Measurements from ENCODE around the gene IZUMO4.
A peak's percentile ranks its signal among the peaks of the same experiment; 100 is the strongest.

IZUMO4 gene

GRCh38 chr19:2050349-2050990 lies 46.2 kb upstream of the IZUMO4 start:
- H3K36me3 ChIP-seq (ENCODE audit: insufficient read depth, low read length) = no peaks in the 10 kb centered on the region

GRCh38 chr19:2050991-2051772 lies 45.5 kb upstream of the IZUMO4 start, which contains the start of gene MKNK2:
TSS of gene MKNK2 (minus strand) at chr19:2051244. CDS start at chr19:2050851, 393 bp downstream.
- Histone ChIP-seq H3K79me2 (ENCODE audit: insufficient read depth, low read length) (peaks cover 61% of the 10 kb centered on the region), H3K4me1 (ENCODE audit: insufficient read depth, low read length, poor library complexity, severe bottlenecking) (peaks cover 59% of the 10 kb centered on the region), H4K20me1 (ENCODE audit: insufficient read depth, low read length, poor library complexity, severe bottlenecking) (peaks cover 46% of the 10 kb centered on the region), H3K27me3 (ENCODE audit: insufficient read depth, low read length, poor library complexity, severe bottlenecking) (no peaks in the 10 kb centered on the region), H2AFZ (ENCODE audit: low read length) (no peak within 1 kb of the TSS), H3K9me3 (ENCODE audit: insufficient read depth, low read depth, low read length) (no peaks in the 10 kb centered on the region), H3F3A (ENCODE audit: low read depth) (no peaks in the 10 kb centered on the region), H3K9ac (ENCODE audit: low read depth, low read length, poor library complexity, severe bottlenecking) (peak within 1 kb of the TSS; percentile 84), H3K4me2 (ENCODE audit: low read depth, low read length, poor library complexity, severe bottlenecking) (peak within 1 kb of the TSS; percentile 85), H3K36me3 (ENCODE audit: insufficient read depth, low read length) (no peaks in the 10 kb centered on the region), H3K9me2 (replicated peaks; ENCODE audit: low read depth, low read length) (no peaks in the 10 kb centered on the region), H3K4me3 (ENCODE audit: low read length, poor library complexity, severe bottlenecking) (peak within 1 kb of the TSS; percentile 79)
- no peak for TF ChIP-seq EZH2phosphoT487 (IDR thresholded peaks at IDR 0.05; ENCODE audit: borderline replicate concordance)
- peak; percentile 44 for TF ChIP-seq CTCF (conservative IDR thresholded peaks at IDR 0.05; ENCODE audit: low read length)

More at GRCh38 chr19:2050349-2050990, 46.2 kb upstream of the IZUMO4 start:
- H3K4me2 ChIP-seq (ENCODE audit: low read depth, low read length, poor library complexity, severe bottlenecking) = peak overlapping the region; percentile 85
- H3K4me1 ChIP-seq (ENCODE audit: insufficient read depth, low read length, poor library complexity, severe bottlenecking) = peaks cover 52% of the 10 kb centered on the region
- no peak overlapping the region for H2AFZ ChIP-seq (ENCODE audit: low read length)
- peak overlapping the region; percentile 84 for H3K9ac ChIP-seq (ENCODE audit: low read depth, low read length, poor library complexity, severe bottlenecking)
- H3F3A ChIP-seq (ENCODE audit: low read depth) = no peaks in the 10 kb centered on the region
- TF ChIP-seq EZH2phosphoT487 (IDR thresholded peaks at IDR 0.05; ENCODE audit: borderline replicate concordance) (no peak), CTCF (conservative IDR thresholded peaks at IDR 0.05; ENCODE audit: low read length) (no peak)
- H3K27me3 ChIP-seq (ENCODE audit: insufficient read depth, low read length, poor library complexity, severe bottlenecking) = no peaks in the 10 kb centered on the region
- peaks cover 63% of the 10 kb centered on the region for H3K79me2 ChIP-seq (ENCODE audit: insufficient read depth, low read length)
- H3K9me3 ChIP-seq (ENCODE audit: insufficient read depth, low read depth, low read length) = no peaks in the 10 kb centered on the region
- peak overlapping the region; percentile 79 for H3K4me3 ChIP-seq (ENCODE audit: low read length, poor library complexity, severe bottlenecking)
- peaks cover 53% of the 10 kb centered on the region for H4K20me1 ChIP-seq (ENCODE audit: insufficient read depth, low read length, poor library complexity, severe bottlenecking)
- H3K9me2 ChIP-seq (replicated peaks; ENCODE audit: low read depth, low read length) = no peaks in the 10 kb centered on the region

GRCh38 chr19:2051773-2052704 lies 44.7 kb upstream of the IZUMO4 start:
- Histone ChIP-seq H3K4me1 (ENCODE audit: insufficient read depth, low read length, poor library complexity, severe bottlenecking) (peaks cover 61% of the 10 kb centered on the region), H4K20me1 (ENCODE audit: insufficient read depth, low read length, poor library complexity, severe bottlenecking) (peaks cover 37% of the 10 kb centered on the region), H3K9me3 (ENCODE audit: insufficient read depth, low read depth, low read length) (no peaks in the 10 kb centered on the region), H3F3A (ENCODE audit: low read depth) (no peaks in the 10 kb centered on the region), H3K9ac (ENCODE audit: low read depth, low read length, poor library complexity, severe bottlenecking) (peak overlapping the region; percentile 72), H3K36me3 (ENCODE audit: insufficient read depth, low read length) (no peaks in the 10 kb centered on the region), H3K27me3 (ENCODE audit: insufficient read depth, low read length, poor library complexity, severe bottlenecking) (no peaks in the 10 kb centered on the region), H3K9me2 (replicated peaks; ENCODE audit: low read depth, low read length) (no peaks in the 10 kb centered on the region), H3K4me2 (ENCODE audit: low read depth, low read length, poor library complexity, severe bottlenecking) (peak overlapping the region; percentile 70), H2AFZ (ENCODE audit: low read length) (0 out of 2 replicates have a peak overlapping the region, but pooled peaks have one; percentile 47), H3K4me3 (ENCODE audit: low read length, poor library complexity, severe bottlenecking) (peak overlapping the region; percentile 73), H3K79me2 (ENCODE audit: insufficient read depth, low read length) (peaks cover 56% of the 10 kb centered on the region)
- TF ChIP-seq EZH2phosphoT487 (IDR thresholded peaks at IDR 0.05; ENCODE audit: borderline replicate concordance) (no peak), CTCF (conservative IDR thresholded peaks at IDR 0.05; ENCODE audit: low read length) (0 out of 2 replicates have a peak, but pooled peaks have one; percentile 22)

All from Loucy (cell line).